ENCODE data around the gene MYOM3.

DNA sequence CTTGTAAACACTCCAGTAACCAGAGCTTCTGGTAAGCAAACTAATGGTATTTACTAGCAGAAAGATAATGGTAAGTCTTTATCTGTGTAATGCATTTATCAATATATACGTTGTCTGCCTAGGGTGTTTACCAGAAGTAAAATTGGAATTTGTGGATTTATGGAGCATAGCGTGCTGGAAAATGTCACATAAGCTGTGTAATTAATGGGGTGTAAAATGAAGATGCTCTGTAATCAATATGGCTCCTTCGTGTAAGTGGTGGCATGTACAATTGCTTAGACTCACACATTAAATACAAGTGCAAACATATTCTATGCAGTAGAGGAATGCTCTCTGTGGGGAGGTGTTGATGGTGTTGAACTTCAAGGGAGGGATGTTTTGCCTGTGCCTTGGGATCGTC lies 69.6 kb downstream of the MYOM3 start:
- TF ChIP-seq CTCF (IDR thresholded peaks at IDR 0.05) (no peak), POLR2A (IDR thresholded peaks at IDR 0.05) (no peak)

Data from vagina (tissue), 2 donors.